ENCODE measurements around the gene EFNB3. TPM values are rescaled to one million over a fixed set of nuclear protein-coding genes. Genes with fewer than 3 reads are reported as not detected.
A peak's percentile ranks its signal among the peaks of the same experiment; 100 is the strongest.

The EFNB3 gene
- total RNA-seq, 1 experiment from 2014 or later = not detected

DNA sequence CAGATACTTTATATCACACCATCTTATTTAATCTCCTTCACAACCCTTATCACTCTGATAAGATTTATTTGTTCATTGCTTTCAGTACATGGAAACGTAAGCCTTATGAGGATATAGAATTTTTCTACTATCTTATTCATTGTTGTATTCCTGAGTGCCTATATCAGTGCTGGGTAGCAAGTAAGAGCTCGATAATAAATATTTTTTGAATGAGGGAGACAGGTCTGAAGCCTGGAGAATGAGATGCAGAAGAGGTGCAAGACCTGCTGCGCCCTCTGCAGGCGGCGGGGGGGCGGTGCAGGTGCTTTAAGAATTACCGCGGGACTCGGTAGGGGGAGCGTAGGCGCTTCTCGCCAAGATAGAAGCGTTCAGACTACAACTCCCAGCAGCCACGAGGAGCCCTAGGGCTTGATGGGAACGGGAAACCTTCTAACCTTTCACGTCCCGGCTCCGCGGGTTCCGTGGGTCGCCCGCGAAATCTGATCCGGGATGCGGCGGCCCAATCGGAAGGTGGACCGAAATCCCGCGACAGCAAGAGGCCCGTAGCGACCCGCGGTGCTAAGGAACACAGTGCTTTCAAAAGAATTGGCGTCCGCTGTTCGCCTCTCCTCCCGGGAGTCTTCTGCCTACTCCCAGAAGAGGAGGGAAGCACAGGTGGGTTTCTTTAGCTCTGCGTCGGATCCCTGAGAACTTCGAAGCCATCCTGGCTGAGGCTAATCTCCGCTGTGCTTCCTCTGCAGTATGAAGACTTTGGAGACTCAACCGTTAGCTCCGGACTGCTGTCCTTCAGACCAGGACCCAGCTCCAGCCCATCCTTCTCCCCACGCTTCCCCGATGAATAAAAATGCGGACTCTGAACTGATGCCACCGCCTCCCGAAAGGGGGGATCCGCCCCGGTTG lies 16.8 kb upstream of the EFNB3 start, which contains the start of gene WRAP53:
WRAP53 (plus strand) TSS at position 570 of the 900 bp plus-strand sequence; CDS start at position 742, 172 bp downstream.
- H3K27me3 ChIP-seq (ENCODE audit: low read length) = no peaks in the 10 kb centered on the region

DNA sequence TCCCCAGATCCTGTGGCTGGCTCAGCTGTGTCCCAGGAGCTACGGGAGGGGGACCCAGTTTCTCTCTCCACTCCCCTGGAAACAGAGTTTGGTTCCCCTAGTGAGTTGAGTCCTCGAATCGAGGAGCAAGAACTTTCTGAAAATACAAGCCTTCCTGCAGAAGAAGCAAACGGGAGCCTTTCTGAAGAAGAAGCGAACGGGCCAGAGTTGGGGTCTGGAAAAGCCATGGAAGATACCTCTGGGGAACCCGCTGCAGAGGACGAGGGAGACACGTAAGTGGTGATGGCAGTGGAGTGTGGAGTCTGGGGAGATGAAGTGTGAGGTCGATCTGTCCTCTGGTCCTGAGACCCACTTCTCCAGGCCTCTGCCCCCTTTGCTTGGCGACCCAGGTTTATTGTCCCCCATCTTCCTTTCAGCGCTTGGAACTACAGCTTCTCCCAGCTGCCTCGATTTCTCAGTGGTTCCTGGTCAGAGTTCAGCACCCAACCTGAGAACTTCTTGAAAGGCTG lies 16.1 kb upstream of the EFNB3 start:
- peaks cover 46% of the 10 kb centered on the region for H3K79me2 ChIP-seq (ENCODE audit: low read length)

More for the DNA sequence above, 16.8 kb upstream of the EFNB3 start, which contains the start of gene WRAP53:
- peak within 1 kb of the TSS; percentile 93 for H3K4me3 ChIP-seq (ENCODE audit: low read length)
- H3K9me2 ChIP-seq (replicated peaks; ENCODE audit: insufficient read depth, low read length) = no peaks in the 10 kb centered on the region
- peak within 1 kb of the TSS; percentile 94 for H3K27ac ChIP-seq (ENCODE audit: low read length)
- no peaks in the 10 kb centered on the region for H3K9me3 ChIP-seq (ENCODE audit: low read length)
- H2AFZ ChIP-seq (ENCODE audit: low read length) = peak within 1 kb of the TSS; percentile 62; the same call in 1 of the 2 replicates
- peak within 1 kb of the TSS; percentile 96 for H3K9ac ChIP-seq (ENCODE audit: low read length)
- peak; percentile 99 for DNase-seq
- H3K4me2 ChIP-seq (ENCODE audit: low read depth, low read length, poor library complexity, severe bottlenecking) = peak within 1 kb of the TSS; percentile 97
- peaks cover 53% of the 10 kb centered on the region for H3K79me2 ChIP-seq (ENCODE audit: low read length)
- H4K20me1 ChIP-seq (ENCODE audit: insufficient read depth, low read depth, low read length) = peaks cover 20% of the 10 kb centered on the region
- peaks cover 15% of the 10 kb centered on the region for H3K36me3 ChIP-seq (ENCODE audit: insufficient read depth, low read length)
- H3K4me1 ChIP-seq (ENCODE audit: low read length) = peaks cover 27% of the 10 kb centered on the region

DNA sequence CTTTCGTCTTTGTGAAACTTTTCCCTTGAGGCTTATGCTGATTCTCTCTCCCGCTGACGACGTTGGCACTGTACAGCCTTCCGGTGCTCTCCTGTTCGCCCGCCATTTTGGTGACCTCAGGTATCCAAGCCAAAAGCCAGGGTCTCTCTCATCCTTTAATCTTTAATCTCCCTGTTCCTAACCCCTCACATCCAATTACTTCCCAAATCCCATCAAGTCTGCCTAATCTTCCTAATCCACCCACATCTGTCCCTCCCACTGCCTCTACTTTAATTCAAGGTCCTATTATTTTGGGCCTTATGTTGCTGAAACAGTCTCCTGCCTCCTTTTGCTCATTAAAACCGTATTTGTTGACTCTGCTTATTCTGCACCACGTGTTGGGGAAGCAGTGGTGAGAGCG lies 9.4 kb upstream of the EFNB3 start:
- Histone ChIP-seq H3K27ac (ENCODE audit: low read length) (no peak overlapping the region), H3K9me3 (ENCODE audit: low read length) (no peaks in the 10 kb centered on the region), H3K4me2 (ENCODE audit: low read depth, low read length, poor library complexity, severe bottlenecking) (no peak overlapping the region), H3K4me1 (ENCODE audit: low read length) (no peaks in the 10 kb centered on the region), H3K4me3 (ENCODE audit: low read length) (no peak overlapping the region), H4K20me1 (ENCODE audit: insufficient read depth, low read depth, low read length) (no peaks in the 10 kb centered on the region), H3K27me3 (ENCODE audit: low read length) (no peaks in the 10 kb centered on the region), H3K9me2 (replicated peaks; ENCODE audit: insufficient read depth, low read length) (no peaks in the 10 kb centered on the region), H3K9ac (ENCODE audit: low read length) (no peak overlapping the region), H2AFZ (ENCODE audit: low read length) (no peak overlapping the region), H3K36me3 (ENCODE audit: insufficient read depth, low read length) (no peaks in the 10 kb centered on the region), H3K79me2 (ENCODE audit: low read length) (no peaks in the 10 kb centered on the region)
- no peak for DNase-seq

More for the DNA sequence above, 16.1 kb upstream of the EFNB3 start:
- Histone ChIP-seq H3K9me2 (replicated peaks; ENCODE audit: insufficient read depth, low read length) (no peaks in the 10 kb centered on the region), H4K20me1 (ENCODE audit: insufficient read depth, low read depth, low read length) (peaks cover 18% of the 10 kb centered on the region), H3K27me3 (ENCODE audit: low read length) (no peaks in the 10 kb centered on the region), H3K4me3 (ENCODE audit: low read length) (peak overlapping the region; percentile 92), H2AFZ (ENCODE audit: low read length) (peak overlapping the region; percentile 62; the same call in 1 of the 2 replicates), H3K9ac (ENCODE audit: low read length) (peak overlapping the region; percentile 93), H3K36me3 (ENCODE audit: insufficient read depth, low read length) (peaks cover 13% of the 10 kb centered on the region), H3K4me2 (ENCODE audit: low read depth, low read length, poor library complexity, severe bottlenecking) (peak overlapping the region; percentile 97), H3K9me3 (ENCODE audit: low read length) (no peaks in the 10 kb centered on the region), H3K27ac (ENCODE audit: low read length) (peak overlapping the region; percentile 5; the same call in 1 of the 2 replicates), H3K4me1 (ENCODE audit: low read length) (peaks cover 27% of the 10 kb centered on the region)
- no peak for DNase-seq

DNA sequence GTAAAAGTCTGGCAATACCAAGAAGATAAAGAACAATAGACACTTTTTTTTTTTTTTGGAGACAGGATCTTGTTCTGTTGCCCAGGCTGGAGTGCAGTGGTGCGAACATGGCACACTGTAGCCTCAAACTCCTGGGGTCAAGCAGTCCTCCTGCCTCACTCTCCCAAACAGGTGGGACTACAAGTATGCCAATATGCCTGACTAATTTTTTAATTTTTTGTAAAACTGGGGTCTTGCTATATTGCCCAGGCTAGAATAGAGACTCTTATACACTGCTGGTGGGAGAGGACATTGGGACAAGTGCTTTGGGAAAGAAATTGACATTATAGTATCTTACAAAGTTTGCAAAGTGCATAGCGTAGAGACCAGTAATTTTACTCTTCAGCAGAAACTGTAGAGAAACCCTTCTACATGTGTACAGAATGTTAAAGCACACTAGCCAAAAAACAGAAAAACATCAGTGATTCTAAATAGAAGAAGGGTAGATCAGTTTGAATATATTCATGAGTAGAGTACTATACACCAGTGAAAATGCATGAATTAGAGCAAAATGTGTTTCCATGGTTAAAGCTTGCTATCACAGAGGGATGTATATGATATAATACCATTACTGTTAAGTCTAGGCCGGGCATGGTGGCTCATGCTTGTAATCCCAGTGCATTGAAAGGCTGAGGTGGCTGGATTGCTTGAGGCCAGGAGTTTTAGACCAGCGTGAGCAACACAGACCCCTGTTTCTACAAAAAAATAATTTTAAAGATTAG lies 7.0 kb upstream of the EFNB3 start:
- H3K9me3 ChIP-seq (ENCODE audit: low read length) = no peaks in the 10 kb centered on the region

DNA sequence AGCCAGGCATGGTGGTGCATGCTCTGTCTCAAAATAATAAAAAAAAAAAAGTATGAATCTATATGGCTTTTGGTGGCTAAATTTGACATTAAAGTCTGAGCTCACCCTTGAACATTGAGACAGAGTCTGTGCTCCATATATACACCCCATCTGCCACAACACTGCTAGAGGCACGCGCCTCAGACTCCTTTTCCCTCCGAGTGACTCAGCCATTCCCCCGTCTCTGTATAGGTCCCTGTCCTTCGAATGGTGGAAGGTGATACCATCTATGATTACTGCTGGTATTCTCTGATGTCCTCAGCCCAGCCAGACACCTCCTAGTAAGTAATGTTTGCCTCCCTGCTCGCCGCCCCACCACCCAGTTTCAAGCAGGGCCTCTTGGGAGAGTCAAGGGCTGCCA lies 4.5 kb upstream of the EFNB3 start:
- no peaks in the 10 kb centered on the region for H3K27me3 ChIP-seq (ENCODE audit: low read length)
- no peaks in the 10 kb centered on the region for H3K9me2 ChIP-seq (replicated peaks; ENCODE audit: insufficient read depth, low read length)
- H3K4me1 ChIP-seq (ENCODE audit: low read length) = no peaks in the 10 kb centered on the region
- no peak overlapping the region for H2AFZ ChIP-seq (ENCODE audit: low read length)
- H3K36me3 ChIP-seq (ENCODE audit: insufficient read depth, low read length) = no peaks in the 10 kb centered on the region
- H4K20me1 ChIP-seq (ENCODE audit: insufficient read depth, low read depth, low read length) = no peaks in the 10 kb centered on the region
- H3K9ac ChIP-seq (ENCODE audit: low read length) = no peak overlapping the region
- H3K79me2 ChIP-seq (ENCODE audit: low read length) = no peaks in the 10 kb centered on the region
- no peaks in the 10 kb centered on the region for H3K9me3 ChIP-seq (ENCODE audit: low read length)
- H3K27ac ChIP-seq (ENCODE audit: low read length) = no peak overlapping the region
- DNase-seq = no peak
- H3K4me3 ChIP-seq (ENCODE audit: low read length) = no peak overlapping the region
- H3K4me2 ChIP-seq (ENCODE audit: low read depth, low read length, poor library complexity, severe bottlenecking) = no peak overlapping the region

More for the DNA sequence above, 7.0 kb upstream of the EFNB3 start:
- Histone ChIP-seq H3K4me1 (ENCODE audit: low read length) (no peaks in the 10 kb centered on the region), H3K79me2 (ENCODE audit: low read length) (no peaks in the 10 kb centered on the region), H3K27ac (ENCODE audit: low read length) (no peak overlapping the region), H4K20me1 (ENCODE audit: insufficient read depth, low read depth, low read length) (no peaks in the 10 kb centered on the region), H3K27me3 (ENCODE audit: low read length) (no peaks in the 10 kb centered on the region), H3K9me2 (replicated peaks; ENCODE audit: insufficient read depth, low read length) (no peaks in the 10 kb centered on the region), H3K36me3 (ENCODE audit: insufficient read depth, low read length) (no peaks in the 10 kb centered on the region), H2AFZ (ENCODE audit: low read length) (no peak overlapping the region), H3K4me3 (ENCODE audit: low read length) (no peak overlapping the region), H3K9ac (ENCODE audit: low read length) (no peak overlapping the region), H3K4me2 (ENCODE audit: low read depth, low read length, poor library complexity, severe bottlenecking) (no peak overlapping the region)
- no peak for DNase-seq

DNA sequence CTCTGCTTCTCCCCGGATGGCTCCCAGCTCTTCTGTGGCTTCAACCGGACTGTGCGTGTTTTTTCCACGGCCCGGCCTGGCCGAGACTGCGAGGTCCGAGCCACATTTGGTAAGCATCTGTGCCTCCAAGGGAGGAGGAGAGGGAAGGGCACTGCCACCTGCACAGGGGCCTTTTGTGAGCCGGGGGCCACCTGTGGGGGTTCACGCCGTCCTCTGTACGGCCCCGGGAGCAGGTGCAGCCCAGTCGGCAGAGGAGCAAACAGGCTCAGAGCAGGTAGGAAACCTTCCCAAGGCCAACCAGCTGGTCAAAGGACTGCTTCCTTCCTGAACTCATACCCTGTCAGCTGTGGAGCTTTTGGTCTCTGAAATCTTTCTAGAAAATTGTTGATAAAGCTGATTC lies 3.3 kb upstream of the EFNB3 start:
- Histone ChIP-seq H3K9ac (ENCODE audit: low read length) (no peak overlapping the region), H3K9me2 (replicated peaks; ENCODE audit: insufficient read depth, low read length) (no peaks in the 10 kb centered on the region), H3K9me3 (ENCODE audit: low read length) (no peaks in the 10 kb centered on the region), H2AFZ (ENCODE audit: low read length) (no peak overlapping the region), H3K79me2 (ENCODE audit: low read length) (no peaks in the 10 kb centered on the region), H3K27ac (ENCODE audit: low read length) (no peak overlapping the region), H3K4me2 (ENCODE audit: low read depth, low read length, poor library complexity, severe bottlenecking) (no peak overlapping the region), H3K4me3 (ENCODE audit: low read length) (no peak overlapping the region), H3K4me1 (ENCODE audit: low read length) (no peaks in the 10 kb centered on the region), H3K27me3 (ENCODE audit: low read length) (no peaks in the 10 kb centered on the region), H4K20me1 (ENCODE audit: insufficient read depth, low read depth, low read length) (no peaks in the 10 kb centered on the region), H3K36me3 (ENCODE audit: insufficient read depth, low read length) (no peaks in the 10 kb centered on the region)
- no peak for DNase-seq

DNA sequence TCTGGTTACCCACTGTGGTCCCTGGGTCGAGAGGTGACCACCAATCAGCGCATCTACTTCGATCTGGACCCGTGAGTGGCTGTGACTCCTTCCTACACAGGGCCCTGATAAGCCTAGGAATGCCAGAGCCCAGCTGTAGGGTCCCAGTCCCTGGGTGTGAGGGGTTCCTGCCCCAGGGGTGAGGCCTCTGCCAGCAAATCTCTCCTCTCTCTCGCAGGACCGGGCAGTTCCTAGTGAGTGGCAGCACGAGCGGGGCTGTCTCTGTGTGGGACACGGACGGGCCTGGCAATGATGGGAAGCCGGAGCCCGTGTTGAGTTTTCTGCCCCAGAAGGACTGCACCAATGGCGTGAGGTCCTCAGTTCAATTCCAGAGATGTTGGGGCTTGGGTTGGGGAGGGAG lies 2.2 kb upstream of the EFNB3 start:
- Histone ChIP-seq H3K36me3 (ENCODE audit: insufficient read depth, low read length) (no peaks in the 10 kb centered on the region), H3K4me3 (ENCODE audit: low read length) (no peak overlapping the region), H3K4me1 (ENCODE audit: low read length) (no peaks in the 10 kb centered on the region), H3K9me3 (ENCODE audit: low read length) (no peaks in the 10 kb centered on the region), H3K9me2 (replicated peaks; ENCODE audit: insufficient read depth, low read length) (no peaks in the 10 kb centered on the region), H3K79me2 (ENCODE audit: low read length) (no peaks in the 10 kb centered on the region), H4K20me1 (ENCODE audit: insufficient read depth, low read depth, low read length) (no peaks in the 10 kb centered on the region), H2AFZ (ENCODE audit: low read length) (no peak overlapping the region), H3K9ac (ENCODE audit: low read length) (no peak overlapping the region), H3K4me2 (ENCODE audit: low read depth, low read length, poor library complexity, severe bottlenecking) (no peak overlapping the region), H3K27ac (ENCODE audit: low read length) (no peak overlapping the region), H3K27me3 (ENCODE audit: low read length) (no peaks in the 10 kb centered on the region)
- DNase-seq = no peak

Data from Karpas-422 (cell line).